ENCODE results near the gene BIN1. TPM values are rescaled to one million over a fixed set of nuclear protein-coding genes. Genes with fewer than 3 reads are reported as not detected.

Gene BIN1
- total RNA-seq, 5 donors from 2014 or later (not counting 1 experiment from before 2014, with no cell fraction given): 144 to 172 (median 151) TPM

GRCh38 chr2:127011231-127011661 lies 95.7 kb downstream of the BIN1 start:
- no peak for DNase-seq
- H3K36me3 Mint-ChIP-seq: no peaks in the 10 kb centered on the region
- ChIA-PET CTCF (no interaction called here), POLR2A (no interaction called here)
- WGBS (ENCODE audit: insufficient coverage): 83% methylated on average over 1 of the region's 2 CpGs
- Histone ChIP-seq H3K4me1 (ENCODE audit: control insufficient read depth in 1 of 2, extremely low read depth in 1 of 2, insufficient read depth in 2 of 2, low read length in 2 of 2) (no peaks in the 10 kb centered on the region), H3K27ac (ENCODE audit: low read length) (no peak overlapping the region), H3K4me3 (ENCODE audit: control insufficient read depth in 1 of 2, extremely low read depth in 1 of 2, low read length in 1 of 2) (no peak overlapping the region), H3K36me3 (ENCODE audit: control insufficient read depth in 2 of 2, extremely low read depth in 1 of 2, insufficient read depth in 1 of 2, low read length in 1 of 2) (no peaks in the 10 kb centered on the region), H3K9me3 (no peaks in the 10 kb centered on the region), H3K27me3 (replicated peaks in 1 of 2; ENCODE audit: control insufficient read depth in 2 of 2, extremely low read depth in 1 of 2, insufficient read depth in 2 of 2, low read length in 1 of 2) (peaks cover 0 to 36% of the 10 kb centered on the region in 2 experiments)
- H3K27ac Mint-ChIP-seq: no peak overlapping the region
- no peak for ATAC-seq (replicated peaks in 1 of 4)
- no peaks in the 10 kb centered on the region for H3K4me1 Mint-ChIP-seq
- peaks cover 22 to 43% of the 10 kb centered on the region in 2 donors for H3K27me3 Mint-ChIP-seq
- no peak overlapping the region for H3K4me3 Mint-ChIP-seq
- peaks cover 0 to 4% (median 0%) of the 10 kb centered on the region in 3 donors for H3K9me3 Mint-ChIP-seq

GRCh38 chr2:127008265-127009015 lies 98.5 kb downstream of the BIN1 start:
- peaks cover 0 to 4% (median 0%) of the 10 kb centered on the region in 3 donors for H3K9me3 Mint-ChIP-seq
- H3K4me1 Mint-ChIP-seq: no peaks in the 10 kb centered on the region
- H3K27ac Mint-ChIP-seq: no peak overlapping the region
- H3K9me3 ChIP-seq: no peaks in the 10 kb centered on the region
- H3K36me3 Mint-ChIP-seq: no peaks in the 10 kb centered on the region
- H3K27me3 ChIP-seq (replicated peaks in 1 of 2; ENCODE audit: control insufficient read depth in 2 of 2, extremely low read depth in 1 of 2, insufficient read depth in 2 of 2, low read length in 1 of 2): peaks cover 0 to 16% of the 10 kb centered on the region in 2 experiments
- no peak overlapping the region for H3K4me3 ChIP-seq (ENCODE audit: control insufficient read depth in 1 of 2, extremely low read depth in 1 of 2, low read length in 1 of 2)
- peaks cover 11 to 33% of the 10 kb centered on the region in 2 donors for H3K27me3 Mint-ChIP-seq
- ChIA-PET POLR2A (no interaction called here), CTCF (no interaction called here)
- WGBS (ENCODE audit: insufficient coverage): no CpG with 5 or more reads among the region's 5 CpGs
- no peaks in the 10 kb centered on the region for H3K4me1 ChIP-seq (ENCODE audit: control insufficient read depth in 1 of 2, extremely low read depth in 1 of 2, insufficient read depth in 2 of 2, low read length in 2 of 2)
- H3K27ac ChIP-seq (ENCODE audit: low read length): no peak overlapping the region
- H3K4me3 Mint-ChIP-seq: no peak overlapping the region
- DNase-seq (no peak), ATAC-seq (replicated peaks in 1 of 4) (no peak)
- H3K36me3 ChIP-seq (ENCODE audit: control insufficient read depth in 2 of 2, extremely low read depth in 1 of 2, insufficient read depth in 1 of 2, low read length in 1 of 2): no peaks in the 10 kb centered on the region

GRCh38 chr2:127007652-127008051 lies 99.3 kb downstream of the BIN1 start:
- H3K36me3 Mint-ChIP-seq: no peaks in the 10 kb centered on the region
- H3K27me3 Mint-ChIP-seq: peaks cover 4 to 27% of the 10 kb centered on the region in 2 donors
- CTCF ChIA-PET: interaction anchor here in 1 of 2 donors (0.6 kb wide), 1 partner anchor 401 kb away, joined by 4 read pairs; no protein-coding TSS in a partner anchor
- ATAC-seq (replicated peaks in 1 of 4) (no peak), DNase-seq (no peak)
- H3K9me3 Mint-ChIP-seq: peaks cover 0 to 4% (median 0%) of the 10 kb centered on the region in 3 donors
- no peak overlapping the region for H3K4me3 ChIP-seq (ENCODE audit: control insufficient read depth in 1 of 2, extremely low read depth in 1 of 2, low read length in 1 of 2)
- H3K4me1 Mint-ChIP-seq: no peaks in the 10 kb centered on the region
- no peak overlapping the region for H3K4me3 Mint-ChIP-seq
- H3K27me3 ChIP-seq (replicated peaks in 1 of 2; ENCODE audit: control insufficient read depth in 2 of 2, extremely low read depth in 1 of 2, insufficient read depth in 2 of 2, low read length in 1 of 2): peaks cover 0 to 12% of the 10 kb centered on the region in 2 experiments
- no peaks in the 10 kb centered on the region for H3K4me1 ChIP-seq (ENCODE audit: control insufficient read depth in 1 of 2, extremely low read depth in 1 of 2, insufficient read depth in 2 of 2, low read length in 2 of 2)
- no peaks in the 10 kb centered on the region for H3K9me3 ChIP-seq
- no CpG with 5 or more reads among the region's 3 CpGs for WGBS (ENCODE audit: insufficient coverage)
- no peaks in the 10 kb centered on the region for H3K36me3 ChIP-seq (ENCODE audit: control insufficient read depth in 2 of 2, extremely low read depth in 1 of 2, insufficient read depth in 1 of 2, low read length in 1 of 2)
- H3K27ac Mint-ChIP-seq: no peak overlapping the region
- POLR2A ChIA-PET: no interaction called here
- H3K27ac ChIP-seq (ENCODE audit: low read length): no peak overlapping the region

- Histone ChIP-seq H3K4me1 (ENCODE audit: control insufficient read depth in 1 of 2, extremely low read depth in 1 of 2, insufficient read depth in 2 of 2, low read length in 2 of 2) (no peaks in the 10 kb centered on the region), H3K9me3 (no peaks in the 10 kb centered on the region), H3K4me3 (ENCODE audit: control insufficient read depth in 1 of 2, extremely low read depth in 1 of 2, low read length in 1 of 2) (no peak overlapping the region), H3K27me3 (replicated peaks in 1 of 2; ENCODE audit: control insufficient read depth in 2 of 2, extremely low read depth in 1 of 2, insufficient read depth in 2 of 2, low read length in 1 of 2) (peaks cover 0 to 6% of the 10 kb centered on the region in 2 experiments), H3K27ac (ENCODE audit: low read length) (no peak overlapping the region), H3K36me3 (ENCODE audit: control insufficient read depth in 2 of 2, extremely low read depth in 1 of 2, insufficient read depth in 1 of 2, low read length in 1 of 2) (no peaks in the 10 kb centered on the region)
- Mint-ChIP-seq H3K27me3 (peaks cover 2 to 23% of the 10 kb centered on the region in 2 donors), H3K27ac (no peak overlapping the region), H3K4me1 (no peaks in the 10 kb centered on the region), H3K9me3 (peaks cover 0 to 4% (median 0%) of the 10 kb centered on the region in 3 donors), H3K4me3 (no peak overlapping the region), H3K36me3 (no peaks in the 10 kb centered on the region)
- ChIA-PET POLR2A (no interaction called here), CTCF (no interaction called here)
- ATAC-seq (replicated peaks in 1 of 4): no peak
- no CpG with 5 or more reads among the region's 4 CpGs for WGBS (ENCODE audit: insufficient coverage)
- no peak for DNase-seq
Measured at GRCh38 chr2:127006962-127007361, 100.0 kb downstream of the BIN1 start.

GRCh38 chr2:127004893-127005600 lies 101.9 kb downstream of the BIN1 start:
- H3K4me1 Mint-ChIP-seq: no peaks in the 10 kb centered on the region
- no peak overlapping the region for H3K4me3 Mint-ChIP-seq
- Histone ChIP-seq H3K27me3 (replicated peaks in 1 of 2; ENCODE audit: control insufficient read depth in 2 of 2, extremely low read depth in 1 of 2, insufficient read depth in 2 of 2, low read length in 1 of 2) (peaks cover 0 to 2% of the 10 kb centered on the region in 2 experiments), H3K4me1 (ENCODE audit: control insufficient read depth in 1 of 2, extremely low read depth in 1 of 2, insufficient read depth in 2 of 2, low read length in 2 of 2) (no peaks in the 10 kb centered on the region), H3K9me3 (no peaks in the 10 kb centered on the region), H3K36me3 (ENCODE audit: control insufficient read depth in 2 of 2, extremely low read depth in 1 of 2, insufficient read depth in 1 of 2, low read length in 1 of 2) (no peaks in the 10 kb centered on the region), H3K4me3 (ENCODE audit: control insufficient read depth in 1 of 2, extremely low read depth in 1 of 2, low read length in 1 of 2) (no peak overlapping the region), H3K27ac (ENCODE audit: low read length) (no peak overlapping the region)
- WGBS (ENCODE audit: insufficient coverage): 100% methylated on average over 3 of the region's 6 CpGs
- ATAC-seq (replicated peaks in 1 of 4): no peak
- no peak overlapping the region for H3K27ac Mint-ChIP-seq
- H3K36me3 Mint-ChIP-seq: no peaks in the 10 kb centered on the region
- H3K9me3 Mint-ChIP-seq: peaks cover 0 to under 1% (median 0%) of the 10 kb centered on the region in 3 donors
- H3K27me3 Mint-ChIP-seq: peaks cover 0 to 10% of the 10 kb centered on the region in 2 donors
- ChIA-PET CTCF (no interaction called here), POLR2A (no interaction called here)
- no peak for DNase-seq

GRCh38 chr2:127003070-127003800 lies 103.7 kb downstream of the BIN1 start:
- ChIA-PET POLR2A (no interaction called here), CTCF (no interaction called here)
- H3K9me3 Mint-ChIP-seq: no peaks in the 10 kb centered on the region
- H3K4me1 Mint-ChIP-seq: no peaks in the 10 kb centered on the region
- 79% methylated on average over 5 of the region's 9 CpGs for WGBS (ENCODE audit: insufficient coverage)
- no peaks in the 10 kb centered on the region for H3K27me3 Mint-ChIP-seq
- Histone ChIP-seq H3K4me3 (ENCODE audit: control insufficient read depth in 1 of 2, extremely low read depth in 1 of 2, low read length in 1 of 2) (no peak overlapping the region), H3K27ac (ENCODE audit: low read length) (no peak overlapping the region), H3K4me1 (ENCODE audit: control insufficient read depth in 1 of 2, extremely low read depth in 1 of 2, insufficient read depth in 2 of 2, low read length in 2 of 2) (no peaks in the 10 kb centered on the region), H3K27me3 (replicated peaks in 1 of 2; ENCODE audit: control insufficient read depth in 2 of 2, extremely low read depth in 1 of 2, insufficient read depth in 2 of 2, low read length in 1 of 2) (peaks cover 0 to 6% of the 10 kb centered on the region in 2 experiments), H3K36me3 (ENCODE audit: control insufficient read depth in 2 of 2, extremely low read depth in 1 of 2, insufficient read depth in 1 of 2, low read length in 1 of 2) (no peaks in the 10 kb centered on the region), H3K9me3 (no peaks in the 10 kb centered on the region)
- no peaks in the 10 kb centered on the region for H3K36me3 Mint-ChIP-seq
- H3K4me3 Mint-ChIP-seq: no peak overlapping the region
- no peak overlapping the region for H3K27ac Mint-ChIP-seq
- no peak for DNase-seq
- ATAC-seq (replicated peaks in 1 of 4): no peak
